GM18508 (cell line): ENCODE results near the gene MATR3.
"Not testable (repeated sequence)": the region's sequence is repeated elsewhere in the genome, so short reads cannot be mapped to it uniquely, and the experiment has no call there.

ENCODE experiments used
- ATAC-seq: cut with Tn5 transposase; IDR thresholded peaks from one replicate; pipeline ENCODE4 v1.9.1; 2021; ENCODE audit warnings: moderate number of reproducible peaks; ENCODE audit not compliant: insufficient read depth, unreplicated experiment

MATR3 gene

GRCh38 chr5:139344177-139344576 lies 50.6 kb downstream of the MATR3 start:
- ATAC-seq, result no peak

GRCh38 chr5:139345442-139345841 lies 51.9 kb downstream of the MATR3 start:
- not testable (repeated sequence) for ATAC-seq

GRCh38 chr5:139347863-139348262 lies 54.3 kb downstream of the MATR3 start:
- ATAC-seq, result not testable (repeated sequence)

- no peak for ATAC-seq
Observed at GRCh38 chr5:139354186-139354585, 60.6 kb downstream of the MATR3 start.

GRCh38 chr5:139355900-139356299 lies 62.4 kb downstream of the MATR3 start:
- not testable (repeated sequence) for ATAC-seq

- no peak for ATAC-seq
Observed at GRCh38 chr5:139358064-139358463, 64.5 kb downstream of the MATR3 start.

GRCh38 chr5:139360384-139360783 lies 66.8 kb downstream of the MATR3 start:
- ATAC-seq, result no peak

- ATAC-seq, result no peak
Observed at GRCh38 chr5:139361835-139362429, 68.4 kb downstream of the MATR3 start.

- ATAC-seq, result no peak
Observed at GRCh38 chr5:139363937-139364336, 70.4 kb downstream of the MATR3 start.

- ATAC-seq, result no peak
Observed at GRCh38 chr5:139364466-139364865, 70.9 kb downstream of the MATR3 start.

- ATAC-seq, result no peak
Observed at GRCh38 chr5:139368613-139369012, 75.1 kb downstream of the MATR3 start.

- ATAC-seq, result no peak
Observed at GRCh38 chr5:139369181-139369580, 75.6 kb downstream of the MATR3 start.

- ATAC-seq, result no peak
Observed at GRCh38 chr5:139371482-139372435, 78.2 kb downstream of the MATR3 start.

- no peak for ATAC-seq
Observed at GRCh38 chr5:139374909-139375308, 81.4 kb downstream of the MATR3 start.

- ATAC-seq, result no peak
Observed at GRCh38 chr5:139376364-139376763, 82.8 kb downstream of the MATR3 start.

- ATAC-seq, result no peak
Observed at GRCh38 chr5:139377226-139377625, 83.7 kb downstream of the MATR3 start.

- ATAC-seq, result no peak
Observed at GRCh38 chr5:139378101-139378825, 84.7 kb downstream of the MATR3 start.

- ATAC-seq, result no peak
Observed at GRCh38 chr5:139378941-139379361, 85.4 kb downstream of the MATR3 start.

GRCh38 chr5:139379626-139380449 lies 86.3 kb downstream of the MATR3 start:
- ATAC-seq, result no peak
